A549 (cell line): ENCODE data around the gene GFOD2. TPM values are rescaled to one million over a fixed set of nuclear protein-coding genes. Genes with fewer than 3 reads are reported as not detected.

Experiments used
- ATAC-seq, 2 experiments: fragments of 200-7000 bp in 1 of 2; fragments of >200 bp in 1 of 2; cut with Nextera tagmentation in 1 of 2; cut with Tn5 transposase in 1 of 2; 3 replicates each; pipeline versions ENCODE4 v1.8.0 to v1.9.1; 2018 to 2020; ENCODE audit warnings: mild to moderate bottlenecking in 1 of 2, moderate library complexity in 1 of 2
- CTCF ChIA-PET: fragments of 300-600 bp; sonication (Branson Sonifier 250); formaldehyde crosslinking; extraction: SDS; loops from one replicate; lab custom pipeline; 2021; ENCODE audit warnings: antibody characterized with exemption, inconsistent platforms; lab: Yijun Ruan, JAX
- POLR2A ChIA-PET: fragments of 350-600 bp; formaldehyde crosslinking; extraction: SDS; loops from one replicate; lab custom pipeline; 2021; ENCODE audit warnings: antibody characterized with exemption, inconsistent platforms; lab: Yijun Ruan, JAX
- DNase-seq, 2 experiments: peaks; one replicate each; pipeline versions ENCODE4 v3.0.0 to v3.0.0-alpha.2; 2011 to 2016; ENCODE audit warnings: low read depth in 1 of 2, low spot score in 1 of 2
- FAIRE-seq: peaks from 2 replicates; lab custom pipeline; 2011; peaks lifted over from hg19 to GRCh38; lab: Jason Lieb, UNC
- H3K27ac ChIP-seq, 2 experiments: fragments of >200 bp; sonication (Bioruptor Twin); formaldehyde crosslinking; 3 replicates each; pipeline ENCODE4 v1.5.1; 2016 to 2017
- H3K4me1 ChIP-seq: fragments of >200 bp; sonication (Bioruptor Twin); formaldehyde crosslinking; 3 replicates; pipeline ENCODE4 v1.6.1; 2016
- H3K4me2 ChIP-seq: fragments of >200 bp; sonication (Bioruptor Twin); formaldehyde crosslinking; 3 replicates; pipeline ENCODE4 v1.6.1; 2016
- H3K4me3 ChIP-seq: fragments of >200 bp; sonication (Bioruptor Twin); formaldehyde crosslinking; 3 replicates; pipeline ENCODE4 v1.5.1; 2016
- H3K9me3 ChIP-seq: fragments of >200 bp; sonication (Bioruptor Twin); formaldehyde crosslinking; 3 replicates; pipeline ENCODE4 v1.6.1; 2016
- BHLHE40 ChIP-seq: IDR thresholded peaks from 2 replicates; pipeline ENCODE4 v1.6.1; 2012; ENCODE audit warnings: low read depth, low read length, inconsistent platforms
- CBX8 ChIP-seq: fragments of 200-600 bp; sonication (generic); IDR thresholded peaks from 2 replicates; pipeline ENCODE4 v1.6.1; 2016
- CTCF ChIP-seq: fragments of >200 bp; sonication (Bioruptor Twin); formaldehyde crosslinking; IDR thresholded peaks from 3 replicates; pipeline ENCODE4 v1.5.1; 2016
- EHF ChIP-seq: fragments of 250-450 bp; sonication (Bioruptor Pico); IDR thresholded peaks from 2 replicates; pipeline ENCODE4 v1.5.0; 2020; ENCODE audit warnings: mild to moderate bottlenecking
- FOSB ChIP-seq: fragments of 250-450 bp; sonication (Bioruptor Pico); IDR thresholded peaks from 2 replicates; pipeline ENCODE4 v1.5.0; 2020; ENCODE audit warnings: mild to moderate bottlenecking, moderate library complexity
- FOSL2 ChIP-seq, 2 experiments: fragments of 450-650 bp in 1 of 2; fragments of >200 bp in 1 of 2; sonication (Bioruptor Twin) in 1 of 2; formaldehyde crosslinking; IDR thresholded peaks; 2 replicates each; pipeline versions ENCODE4 v1.5.0 to v1.6.1; 2016 to 2020; ENCODE audit warnings: mild to moderate bottlenecking in 1 of 2, moderate library complexity in 1 of 2
- HOXB13 ChIP-seq: fragments of 250-450 bp; sonication (Bioruptor Pico); IDR thresholded peaks from 2 replicates; pipeline ENCODE4 v1.5.0; 2020; ENCODE audit warnings: low read depth, mild to moderate bottlenecking, moderate library complexity
- JUN ChIP-seq, 2 experiments: fragments of >200 bp; sonication (Bioruptor Twin); formaldehyde crosslinking; IDR thresholded peaks; 2 replicates in 1 of 2; 3 replicates in 1 of 2; pipeline ENCODE4 v1.6.1; 2016 to 2017
- KDM1A ChIP-seq: fragments of 200-600 bp; sonication (generic); IDR thresholded peaks from 2 replicates; pipeline ENCODE4 v1.6.1; 2016; ENCODE audit warnings: low read depth, mild to moderate bottlenecking
- MAZ ChIP-seq: fragments of 150-350 bp; IDR thresholded peaks from 2 replicates; pipeline ENCODE4 v1.6.1; 2014; ENCODE audit warnings: antibody characterized with exemption, low read depth, low read length, borderline replicate concordance
- MYC ChIP-seq: IDR thresholded peaks from 2 replicates; pipeline ENCODE4 v1.6.1; 2012; ENCODE audit warnings: mild to moderate bottlenecking, inconsistent platforms, low read length, improper control_type of control experiment, borderline replicate concordance
- POLR2A ChIP-seq: IDR thresholded peaks from 2 replicates; pipeline ENCODE4 v1.6.1; 2012; ENCODE audit warnings: mild to moderate bottlenecking, low read length
- RAD21 ChIP-seq, 2 experiments: fragments of >200 bp in 1 of 2; sonication (Bioruptor Twin) in 1 of 2; formaldehyde crosslinking in 1 of 2; IDR thresholded peaks in 1 of 2; conservative IDR thresholded peaks in 1 of 2; 2 replicates in 1 of 2; 3 replicates in 1 of 2; pipeline ENCODE4 v1.6.1; 2012 to 2018; ENCODE audit warnings: inconsistent platforms in 1 of 2
- SMC3 ChIP-seq: fragments of >200 bp; sonication (Bioruptor Twin); formaldehyde crosslinking; IDR thresholded peaks from 3 replicates; pipeline ENCODE4 v1.6.1; 2018; ENCODE audit warnings: inconsistent platforms
- TFCP2L1 ChIP-seq: fragments of 250-450 bp; sonication (Bioruptor Pico); IDR thresholded peaks from 2 replicates; pipeline ENCODE4 v1.5.0; 2021; ENCODE audit warnings: mild to moderate bottlenecking
- ZFP36 ChIP-seq: fragments of 450-650 bp; IDR thresholded peaks from 2 replicates; pipeline ENCODE4 v1.6.1; 2014; ENCODE audit warnings: borderline replicate concordance; ENCODE audit not compliant: partially characterized antibody
- WGBS: methylation state at CpG from one replicate; pipeline ENCODE4 v1.1.6; 2017; ENCODE audit errors: missing lambda C conversion rate; 5-methylcytosine and 5-hydroxymethylcytosine counted together
- polyA plus RNA-seq, 4 experiments: library from polyadenylated mRNA; depleted of rRNA in 3 of 4; stranded (reverse); fragments of >200 nt; fragmentation: RNase III in 1 of 4; extraction: RNeasy Plus Mini Kit Qiagen cat#74134 plus additional on column Dnase treatment in 1 of 4; gene quantifications; 2 replicates in 3 of 4; 3 replicates in 1 of 4; pipeline ENCODE4 v1.2.3, GENCODE V29; 2011 to 2017
- TF ChIP-seq, protein P1 (sequence below): fragments of 250-450 bp; sonication (Bioruptor Pico); IDR thresholded peaks from 2 replicates; pipeline ENCODE4 v1.5.0; 2021; ENCODE audit warnings: mild to moderate bottlenecking, moderate library complexity, borderline replicate concordance
- TF ChIP-seq, protein P2 (sequence below): IDR thresholded peaks from 2 replicates; pipeline ENCODE4 v1.6.1; 2012; ENCODE audit warnings: low read depth, borderline replicate concordance

The GFOD2 gene
- polyA plus RNA-seq, 2 of the 4 experiments (the other 2 are of a cell fraction), result 10.3 to 16.4 TPM

DNA sequence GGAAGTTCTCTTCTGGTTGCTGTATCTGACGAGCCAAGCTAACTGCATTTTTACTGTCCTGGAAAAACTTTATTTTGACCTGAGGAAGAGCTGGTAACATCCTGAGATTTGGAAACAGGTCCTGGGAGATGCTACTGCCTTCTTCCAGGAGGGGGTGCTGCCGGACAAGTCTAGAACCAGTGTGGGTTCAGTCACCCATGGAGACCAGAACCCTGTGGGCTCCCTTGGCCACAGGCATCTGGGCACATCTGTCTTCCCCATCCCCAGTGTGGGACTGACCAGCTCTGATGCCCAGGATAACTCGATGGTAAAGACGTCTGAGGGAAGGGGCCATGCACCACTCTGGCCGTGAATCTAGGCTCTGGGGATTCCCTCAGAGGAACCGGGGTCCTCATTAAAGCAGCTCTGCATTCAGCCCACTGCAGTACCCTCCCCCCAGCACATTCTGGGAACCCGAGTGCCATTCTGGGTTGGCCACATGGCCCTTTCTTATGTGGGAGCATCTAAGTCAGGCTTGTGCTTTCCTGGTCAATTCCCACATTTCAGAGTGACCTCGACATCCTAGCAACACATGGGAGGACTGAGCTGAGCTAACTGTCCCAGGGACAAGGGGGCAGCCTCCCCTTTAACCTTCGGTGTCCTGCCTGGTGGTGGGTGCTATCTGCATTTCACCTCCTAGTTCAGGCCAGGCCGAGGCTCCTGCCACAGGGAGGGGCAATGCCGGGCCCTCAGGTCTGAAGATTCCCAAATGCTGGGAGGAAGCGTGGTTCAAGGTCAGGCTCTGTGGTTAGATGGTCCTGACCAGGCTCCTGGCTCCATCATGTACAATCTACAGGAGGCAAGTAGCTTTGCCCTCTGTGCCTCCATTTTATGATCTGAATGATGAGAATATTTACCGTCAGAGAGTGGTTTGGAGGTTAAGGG lies 46.1 kb downstream of the GFOD2 start:
- no peak for FAIRE-seq
- CTCF ChIA-PET, result interaction anchor here (0.6 to 16.7 kb wide), 59 partner anchors 10 to 1298 kb away, joined by 3 to 174 read pairs (median 4); partner anchors contain the start of genes CARMIL2, CTCF, CTRL and NRN1L
- TF ChIP-seq SMC3, result peak; percentile 48; the same call in 2 of the 3 replicates
- TF ChIP-seq RAD21 (conservative IDR thresholded peaks at IDR 0.05 in 1 of 2, IDR thresholded peaks at IDR 0.05 in 1 of 2), result peak; percentile 73 to 83
- TF ChIP-seq POLR2A, result no peak
- peak; percentile 64 for TF ChIP-seq CTCF
- Histone ChIP-seq H3K4me1 (peaks cover 3% of the 10 kb centered on the region; the same call in 1 of the 3 replicates), H3K9me3 (no peaks in the 10 kb centered on the region), H3K4me3 (no peak overlapping the region), H3K4me2 (no peak overlapping the region), H3K27ac (no peak overlapping the region)
- peak; percentile 57 to 65 for ATAC-seq
- 53% methylated on average over 13 of the region's 13 CpGs for WGBS
- POLR2A ChIA-PET, result no interaction called here
- peak; percentile 58 to 84 for DNase-seq

DNA sequence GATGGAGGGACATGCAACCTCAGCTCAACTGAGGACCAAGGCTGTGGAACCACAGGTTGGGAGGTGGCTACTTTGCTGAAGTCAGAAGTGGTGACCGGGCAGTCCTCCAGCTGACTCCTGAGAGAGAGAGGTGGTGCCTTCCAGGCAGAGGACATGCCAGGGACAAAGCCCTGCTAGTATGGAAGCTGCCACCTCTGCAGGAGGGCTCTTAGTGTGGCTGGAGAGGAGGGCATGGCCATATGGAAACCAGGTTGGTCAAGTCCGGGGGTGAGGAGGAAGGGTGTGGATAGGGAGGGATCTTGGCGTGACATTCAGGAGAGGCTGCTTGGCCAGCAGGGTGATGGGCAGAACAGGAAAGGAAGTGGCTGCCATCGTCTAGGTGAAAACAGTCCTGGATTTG lies 46.8 kb downstream of the GFOD2 start:
- peaks cover 10% of the 10 kb centered on the region for H3K4me1 ChIP-seq
- ChIA-PET CTCF (interaction anchor here (0.6 to 16.7 kb wide), 53 partner anchors 9 to 1299 kb away, joined by 3 to 174 read pairs (median 4); partner anchors contain the start of genes CARMIL2, CTCF, CTRL and NRN1L), POLR2A (no interaction called here)
- TF ChIP-seq ZFP36, result no peak
- TF ChIP-seq, protein P1, sequence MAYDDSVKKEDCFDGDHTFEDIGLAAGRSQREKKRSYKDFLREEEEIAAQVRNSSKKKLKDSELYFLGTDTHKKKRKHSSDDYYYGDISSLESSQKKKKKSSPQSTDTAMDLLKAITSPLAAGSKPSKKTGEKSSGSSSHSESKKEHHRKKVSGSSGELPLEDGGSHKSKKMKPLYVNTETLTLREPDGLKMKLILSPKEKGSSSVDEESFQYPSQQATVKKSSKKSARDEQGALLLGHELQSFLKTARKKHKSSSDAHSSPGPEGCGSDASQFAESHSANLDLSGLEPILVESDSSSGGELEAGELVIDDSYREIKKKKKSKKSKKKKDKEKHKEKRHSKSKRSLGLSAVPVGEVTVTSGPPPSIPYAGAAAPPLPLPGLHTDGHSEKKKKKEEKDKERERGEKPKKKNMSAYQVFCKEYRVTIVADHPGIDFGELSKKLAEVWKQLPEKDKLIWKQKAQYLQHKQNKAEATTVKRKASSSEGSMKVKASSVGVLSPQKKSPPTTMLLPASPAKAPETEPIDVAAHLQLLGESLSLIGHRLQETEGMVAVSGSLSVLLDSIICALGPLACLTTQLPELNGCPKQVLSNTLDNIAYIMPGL (CRISPR knock-in tag), result no peak
- no peak for TF ChIP-seq FOSL2 (IDR thresholded peaks at IDR 0.05)
- no peak for TF ChIP-seq FOSL2 (CRISPR knock-in tag; IDR thresholded peaks at IDR 0.05)
- no peak for TF ChIP-seq KDM1A
- TF ChIP-seq HOXB13 (CRISPR knock-in tag), result no peak
- TF ChIP-seq, protein P2, sequence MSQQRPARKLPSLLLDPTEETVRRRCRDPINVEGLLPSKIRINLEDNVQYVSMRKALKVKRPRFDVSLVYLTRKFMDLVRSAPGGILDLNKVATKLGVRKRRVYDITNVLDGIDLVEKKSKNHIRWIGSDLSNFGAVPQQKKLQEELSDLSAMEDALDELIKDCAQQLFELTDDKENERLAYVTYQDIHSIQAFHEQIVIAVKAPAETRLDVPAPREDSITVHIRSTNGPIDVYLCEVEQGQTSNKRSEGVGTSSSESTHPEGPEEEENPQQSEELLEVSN, result no peak
- no peak for TF ChIP-seq MAZ
- no peak for TF ChIP-seq TFCP2L1
- no peak for TF ChIP-seq SMC3
- no peak for TF ChIP-seq CBX8
- no peak for TF ChIP-seq BHLHE40
- no peak for TF ChIP-seq FOSB (CRISPR knock-in tag)
- no peak for TF ChIP-seq EHF
- no peak for TF ChIP-seq MYC
- TF ChIP-seq JUN (IDR thresholded peaks at IDR 0.05), result no peak
- no peak overlapping the region for H3K4me2 ChIP-seq
- H3K9me3 ChIP-seq, result no peaks in the 10 kb centered on the region
- no peak; a peak in 1 of 6 replicates for ATAC-seq
- DNase-seq, result no peak
- H3K4me3 ChIP-seq, result no peak overlapping the region
- FAIRE-seq, result no peak
- WGBS, result 40% methylated on average over 4 of the region's 4 CpGs
- no peak overlapping the region for H3K27ac ChIP-seq
